ENCODE results near the gene IGBP1.
A peak's percentile ranks its signal among the peaks of the same experiment; 100 is the strongest.
"Not testable (repeated sequence)": the region's sequence is repeated elsewhere in the genome, so short reads cannot be mapped to it uniquely, and the experiment has no call there.

The IGBP1 gene

GRCh38 chrX:70133303-70134115 is at the start of gene IGBP1:
Gene IGBP1 (plus strand): TSS chrX:70133447. CDS start chrX:70133948, 501 bp downstream.
- DNase-seq: peak; percentile 60

- DNase-seq: no peak
Measured at GRCh38 chrX:70084592-70085240, 48.5 kb upstream of the IGBP1 start.

GRCh38 chrX:70087857-70088630 is 45.2 kb upstream of the IGBP1 start:
- no peak for DNase-seq

DNA sequence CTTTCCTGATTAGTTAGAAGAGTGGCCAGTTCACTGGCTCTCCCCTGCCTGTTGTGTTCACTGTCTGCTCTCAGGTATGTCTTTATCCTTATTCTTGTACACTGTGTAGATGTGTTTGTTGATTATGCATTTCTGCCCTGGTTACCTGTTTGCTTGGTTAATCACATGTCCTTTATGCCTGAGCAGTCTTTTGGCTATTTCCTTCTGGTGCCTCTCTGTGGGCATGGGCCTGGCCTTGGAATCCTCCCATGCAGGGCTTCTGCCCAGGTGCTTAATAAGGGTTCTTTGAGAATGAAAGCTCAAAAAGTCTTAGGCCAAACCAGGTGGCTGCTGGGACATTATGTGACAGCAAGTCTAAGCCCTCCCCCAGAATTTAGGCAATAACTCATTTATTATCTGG is 44.5 kb upstream of the IGBP1 start:
- no peak for DNase-seq

DNA sequence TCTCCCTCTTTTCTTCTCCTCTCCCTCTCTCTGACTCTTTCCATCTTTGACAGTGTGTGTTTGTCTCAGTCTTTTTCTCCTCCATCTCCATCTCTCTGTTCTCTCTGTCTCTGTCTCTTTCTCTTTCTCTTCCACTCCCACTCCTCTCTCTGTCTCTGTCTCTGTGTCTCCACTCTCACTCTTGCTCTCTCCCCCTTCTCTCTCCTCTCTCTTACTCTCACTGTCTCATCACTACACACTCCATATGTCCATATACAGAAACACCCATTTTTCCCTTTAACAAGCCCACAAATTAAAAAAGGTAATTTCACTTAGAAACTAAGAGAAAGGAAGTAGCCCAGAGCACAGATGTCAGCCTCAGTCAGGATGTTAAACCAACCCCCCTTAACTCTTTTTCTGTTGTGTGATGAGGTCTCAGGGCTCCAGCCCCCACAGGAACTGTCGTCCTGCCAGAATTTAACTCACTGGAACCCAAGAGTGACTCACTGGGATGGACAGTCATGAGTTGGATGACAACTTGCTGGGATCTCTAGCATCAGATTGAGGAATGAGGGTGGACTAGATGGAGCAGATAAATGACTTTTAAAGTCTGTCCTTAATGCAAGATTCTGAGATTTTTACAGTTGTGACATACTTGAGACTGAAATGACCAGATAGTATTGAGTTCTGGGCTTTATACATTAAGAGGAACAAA is 43.5 kb upstream of the IGBP1 start:
- no peak for DNase-seq

DNA sequence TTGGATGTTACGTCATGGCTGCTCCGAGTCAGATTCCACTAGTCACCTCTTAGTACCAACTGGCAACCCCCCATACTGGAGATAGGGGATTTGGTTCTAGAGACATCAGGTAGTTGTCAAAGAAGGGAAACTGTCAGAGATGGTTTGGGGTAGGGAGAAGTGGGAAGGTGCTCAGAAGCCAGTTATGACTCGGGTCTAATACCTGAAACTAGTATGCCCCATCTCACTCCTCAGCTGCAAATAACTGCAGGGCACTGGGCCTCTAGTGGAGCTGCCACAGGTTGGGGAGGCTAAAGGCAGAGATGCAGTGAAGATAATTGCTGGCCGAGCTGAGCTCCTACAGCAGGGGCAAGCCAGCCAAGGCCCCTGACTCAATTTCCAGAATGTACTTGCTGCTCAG is 41.0 kb upstream of the IGBP1 start:
- DNase-seq: no peak

- DNase-seq: no peak
Measured at GRCh38 chrX:70096052-70096451, 37.2 kb upstream of the IGBP1 start.

DNA sequence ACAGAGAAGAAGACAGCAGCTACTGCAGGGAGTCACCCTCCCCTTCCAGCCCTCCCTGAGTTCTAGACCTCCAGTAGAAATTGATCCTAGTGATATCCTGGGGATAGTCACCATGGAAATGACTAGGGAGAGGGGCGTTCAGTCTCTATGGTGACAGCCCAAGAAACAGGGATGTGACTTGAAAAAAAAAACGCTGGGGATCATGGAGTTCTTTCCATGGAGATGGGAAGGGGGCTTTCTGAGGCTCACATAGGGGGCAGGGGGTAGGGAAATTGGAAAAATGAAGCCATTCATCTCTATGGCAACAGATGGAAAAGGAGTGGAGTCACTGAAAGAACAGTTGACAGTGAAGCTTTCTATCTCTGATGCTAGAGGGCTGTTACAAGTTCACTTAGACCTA is 28.0 kb upstream of the IGBP1 start:
- no peak for DNase-seq

- DNase-seq: not testable (repeated sequence)
Measured at GRCh38 chrX:70111436-70112026, 21.7 kb upstream of the IGBP1 start.

DNA sequence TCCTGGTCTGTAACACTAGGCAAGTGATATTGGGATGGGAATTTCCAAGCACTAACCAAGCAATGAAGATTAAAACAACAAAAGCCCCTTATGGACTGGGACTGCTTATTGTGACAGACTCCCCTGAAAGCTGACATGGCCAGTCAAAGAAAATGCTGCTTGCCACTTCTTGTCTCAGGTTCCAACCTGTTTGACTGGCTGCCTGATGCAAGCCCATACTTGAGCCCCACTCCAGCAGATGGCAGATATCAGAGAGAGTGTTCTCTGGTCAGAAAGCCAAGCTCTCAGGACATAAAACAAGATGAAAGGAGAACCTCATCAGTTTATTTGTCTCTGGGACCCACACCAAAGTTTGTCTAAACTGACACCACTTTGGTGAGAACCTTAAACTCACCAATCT is 15.5 kb upstream of the IGBP1 start:
- no peak for DNase-seq

DNA sequence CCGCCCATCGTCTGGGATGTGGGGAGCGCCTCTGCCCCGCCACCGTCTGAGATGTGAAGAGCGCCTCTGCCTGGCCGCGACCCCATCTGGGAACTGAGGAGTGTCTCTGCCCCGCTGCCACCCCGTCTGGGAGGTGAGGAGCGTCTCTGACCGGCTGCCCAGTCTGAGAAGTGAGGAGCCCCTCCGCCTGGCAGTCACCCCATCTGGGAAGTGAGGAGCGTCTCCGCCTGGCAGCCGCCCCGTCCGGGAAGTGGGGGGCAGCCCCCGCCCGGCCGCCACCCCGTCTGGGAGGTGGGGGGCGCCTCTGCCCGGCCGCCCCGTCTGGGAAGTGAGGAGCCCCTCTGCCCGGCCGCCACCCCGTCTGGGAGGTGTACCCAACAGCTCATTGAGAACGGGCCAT is 10.2 kb upstream of the IGBP1 start:
- not testable (repeated sequence) for DNase-seq

DNA sequence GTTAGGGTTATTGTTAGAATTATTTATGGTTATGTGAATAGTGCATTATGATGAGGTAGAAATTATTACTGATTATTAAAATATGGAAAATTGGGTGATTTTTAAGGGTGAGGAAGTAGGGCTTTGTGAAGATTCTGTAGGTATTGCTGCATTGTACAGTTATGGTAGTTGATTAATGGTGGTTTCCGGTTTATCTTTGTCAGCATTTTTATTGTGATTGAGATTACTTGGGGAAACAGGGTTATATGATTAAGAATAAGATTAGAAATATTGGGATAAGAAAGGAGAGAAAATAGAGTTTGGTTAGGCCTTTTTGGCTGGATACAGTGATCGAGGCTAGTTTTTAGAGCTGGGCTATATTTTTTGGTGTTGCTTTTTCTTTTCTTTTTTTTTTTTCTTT is 8.6 kb upstream of the IGBP1 start:
- DNase-seq: no peak

DNA sequence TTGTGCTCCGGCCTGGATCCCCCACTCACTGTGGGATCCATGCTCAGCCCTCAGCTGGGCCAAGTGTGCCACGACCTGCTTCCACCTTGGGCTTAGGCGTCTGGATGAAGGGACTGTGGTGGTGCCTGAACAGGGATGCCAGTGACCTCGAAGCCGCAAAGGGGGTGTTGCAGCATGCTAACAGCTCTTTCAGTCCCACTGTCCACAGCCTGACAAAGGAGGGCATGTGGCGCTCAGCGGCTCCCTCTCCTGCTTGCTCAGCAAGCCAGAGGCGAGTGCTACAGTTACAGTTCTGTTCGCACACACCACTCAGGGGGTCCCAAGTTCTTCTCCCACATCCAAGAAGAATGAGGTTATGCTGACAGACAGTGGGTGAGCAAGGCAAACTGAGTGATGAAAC is 5.2 kb upstream of the IGBP1 start:
- DNase-seq: no peak

- DNase-seq: no peak
Measured at GRCh38 chrX:70129816-70130215, 3.4 kb upstream of the IGBP1 start.

DNA sequence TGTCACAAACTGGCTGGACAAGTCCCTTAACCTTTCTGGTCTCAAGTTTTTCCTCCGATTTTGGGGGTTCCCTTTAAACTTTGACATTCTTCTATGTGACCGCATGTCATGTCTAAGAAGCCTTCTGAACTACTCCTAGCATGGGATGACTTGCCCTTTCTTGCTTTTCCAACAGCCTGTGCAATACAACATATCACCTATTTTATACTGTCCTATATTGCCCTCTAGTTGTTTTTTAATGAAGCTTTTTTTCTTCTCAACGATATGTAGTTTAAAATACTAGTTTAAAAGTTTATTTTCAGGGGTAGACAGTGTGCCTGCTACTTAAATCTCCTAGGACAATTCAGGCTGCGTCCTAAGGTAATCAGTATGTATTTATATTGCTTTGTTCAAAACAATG is 1.0 kb upstream of the IGBP1 start:
- DNase-seq: no peak

- no peak for DNase-seq
Measured at GRCh38 chrX:70132877-70133302, 357 bp upstream of the IGBP1 start.

DNA sequence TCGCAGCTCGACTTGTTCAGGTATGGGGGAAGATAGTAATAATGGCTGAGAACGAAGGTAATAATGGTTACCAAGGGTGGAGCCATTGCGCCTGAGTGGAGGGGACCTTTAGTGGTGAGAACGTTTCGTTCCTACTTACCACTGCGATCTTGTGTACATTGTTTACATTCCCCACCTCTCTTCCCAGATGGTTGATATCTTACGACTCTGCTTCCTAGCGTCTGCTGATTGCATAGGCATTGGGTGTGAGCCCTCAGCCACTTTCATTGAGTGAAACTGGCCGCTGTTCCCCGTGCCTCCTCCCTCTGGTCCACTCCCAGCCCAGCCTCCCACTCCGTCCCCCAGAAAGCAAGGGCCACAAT is 850 bp downstream of the IGBP1 start:
- DNase-seq: peak; percentile 29

- DNase-seq: no peak
Measured at GRCh38 chrX:70138622-70139021, 5.4 kb downstream of the IGBP1 start.

DNA sequence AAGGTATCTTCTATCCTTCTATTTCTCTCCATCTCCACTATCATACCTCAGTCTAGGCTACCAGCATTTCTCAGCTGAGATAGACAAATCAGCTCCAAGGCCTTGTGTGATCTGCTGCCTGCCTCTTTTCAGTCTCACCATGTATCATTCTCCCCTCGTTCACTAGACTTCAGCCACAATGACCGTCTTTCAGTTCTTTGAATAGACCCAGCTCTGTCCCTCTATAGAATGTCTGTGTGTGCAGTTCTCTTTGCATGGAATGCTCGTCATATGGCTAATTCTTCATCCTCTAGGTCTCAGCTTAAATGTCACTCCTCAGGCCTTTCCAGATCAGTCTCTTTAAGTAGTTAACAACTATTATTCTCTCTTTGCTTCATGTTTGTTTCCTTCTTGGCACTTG is 6.5 kb downstream of the IGBP1 start:
- DNase-seq: no peak

- DNase-seq: no peak
Measured at GRCh38 chrX:70141373-70141772, 8.1 kb downstream of the IGBP1 start.

DNA sequence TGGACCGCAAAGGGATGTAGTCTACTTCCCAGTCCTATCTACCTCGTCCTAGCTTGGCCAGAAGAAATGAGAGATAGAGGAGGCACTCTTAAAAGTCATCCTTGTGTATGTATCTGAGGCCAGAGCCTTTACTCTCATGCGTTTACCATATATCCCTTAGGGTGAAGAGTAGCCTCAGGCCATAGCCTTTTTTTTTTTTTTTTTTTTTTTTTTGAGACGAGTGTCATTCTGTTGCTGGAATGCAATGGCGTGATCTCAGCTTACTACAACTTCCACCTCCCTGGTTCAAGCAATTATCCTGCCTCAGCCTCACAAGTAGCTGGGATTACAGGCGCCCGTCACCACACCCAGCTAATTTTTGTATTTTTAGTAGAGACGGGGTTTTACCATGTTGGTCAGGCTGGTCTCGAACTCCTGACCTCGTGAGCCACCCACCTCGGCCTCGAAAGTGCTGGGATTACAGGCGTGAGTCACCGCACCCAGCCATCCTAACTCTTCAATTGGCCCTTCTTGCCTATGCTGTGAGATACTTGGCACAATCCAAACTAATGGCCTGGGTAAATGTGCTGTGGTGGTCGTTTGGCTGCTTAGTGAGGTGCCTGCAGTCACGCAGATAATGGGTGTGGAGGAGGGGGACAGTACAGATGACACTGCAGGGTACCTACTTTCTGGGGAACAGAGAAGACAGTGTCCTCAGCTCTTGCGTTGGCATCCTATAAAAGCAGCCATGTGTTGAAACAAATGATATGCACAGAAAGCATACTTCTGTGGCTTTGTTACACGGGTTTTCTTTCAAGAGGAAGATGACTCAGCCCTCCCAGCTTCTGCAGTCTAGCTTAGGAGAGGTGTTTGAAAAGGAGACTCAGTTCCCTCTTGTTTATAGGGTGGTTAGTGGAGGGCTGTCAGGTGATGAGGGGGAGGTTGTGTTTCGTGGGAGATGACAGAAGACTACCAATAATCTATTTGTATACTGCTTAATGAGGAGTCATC is 33.6 kb downstream of the IGBP1 start:
- no peak for DNase-seq

All from activated CD4-positive, CD25-positive, alpha-beta regulatory T cell treated with anti-CD3 and anti-CD28 coated beads, Interleukin-2, amount 50 U/mL, for 72 hours (primary cell).